Sigmoid colon (tissue), 7 donors: ENCODE measurements around the gene EML4. TPM values are rescaled to one million over a fixed set of nuclear protein-coding genes. Genes with fewer than 3 reads are reported as not detected.

ENCODE experiments used
- DNase-seq: peaks from one replicate; pipeline ENCODE4 v3.0.0-alpha.2; 2019
- H3K27ac ChIP-seq, 4 donors: fragments of 200-600 bp; sonication (generic); one replicate each; pipeline ENCODE4 v1.5.1; 2016 to 2019; ENCODE audit warnings: mild to moderate bottlenecking in 1 of 4
- H3K27me3 ChIP-seq, 3 donors: fragments of 200-600 bp; sonication (generic); one replicate each; pipeline ENCODE4 v1.5.1; 2019; ENCODE audit warnings: mild to moderate bottlenecking in 1 of 3
- H3K36me3 ChIP-seq, 4 donors: fragments of 200-600 bp; sonication (generic); one replicate each; pipeline ENCODE4 v1.5.1; 2016 to 2019
- H3K4me1 ChIP-seq, 4 donors: fragments of 200-600 bp; sonication (generic); one replicate each; pipeline ENCODE4 v1.5.1; 2017 to 2019
- H3K4me3 ChIP-seq, 4 donors: fragments of 200-600 bp; sonication (generic); one replicate each; pipeline ENCODE4 v1.5.1; 2017 to 2019; ENCODE audit warnings: mild to moderate bottlenecking in 2 of 4, moderate library complexity in 1 of 4
- H3K9me3 ChIP-seq, 4 donors: fragments of 200-600 bp in 3 of 4; sonication (generic) in 3 of 4; one replicate each; pipeline versions ENCODE4 v1.5.1 to v1.6.1; 2013 to 2019
- CTCF ChIP-seq, 4 experiments: fragments of 450-650 bp in 3 of 4; fragments of 200-600 bp in 1 of 4; IDR thresholded peaks; one replicate each; pipeline ENCODE4 v1.5.1; 2016 to 2019; ENCODE audit warnings: antibody characterized with exemption in 4 of 4, mild to moderate bottlenecking in 3 of 4, moderate library complexity in 2 of 4
- EP300 ChIP-seq, 4 donors: sonication (generic); formaldehyde crosslinking; IDR thresholded peaks; one replicate each; pipeline ENCODE4 v1.6.1; 2017; ENCODE audit warnings: antibody characterized with exemption in 4 of 4
- POLR2A ChIP-seq, 2 donors: fragments of 450-650 bp; IDR thresholded peaks; one replicate each; pipeline ENCODE4 v1.6.1; 2016; ENCODE audit warnings: antibody characterized with exemption in 2 of 2, mild to moderate bottlenecking in 2 of 2, moderate library complexity in 2 of 2
- POLR2AphosphoS5 ChIP-seq, 4 donors: sonication (generic); formaldehyde crosslinking; IDR thresholded peaks; one replicate each; pipeline ENCODE4 v1.6.1; 2017; ENCODE audit warnings: antibody characterized with exemption in 4 of 4
- WGBS, 2 donors: extraction: QIAGEN DNeasy Blood & Tissue Kit; methylation state at CpG; one replicate each; pipeline ENCODE4 v1.1.7; 2013; 5-methylcytosine and 5-hydroxymethylcytosine counted together
- intact Hi-C: fragments of 100-400 bp; cut with DNase I; formaldehyde crosslinking; loops from one replicate; pipeline ENCODE4 v1.15.1; 2023
- polyA plus RNA-seq, 3 donors: library from polyadenylated mRNA; stranded (reverse); fragments of 200-250 nt; gene quantifications; one replicate each; pipeline ENCODE4 v1.2.3, GENCODE V29; 2013
- total RNA-seq, 4 donors: library from RNA; depleted of rRNA; stranded (reverse); fragments of >200 nt; gene quantifications; one replicate each; pipeline ENCODE4 v1.1.0, GENCODE V29; 2016
- donor health status: healthy with polysubstance abuse.
- donor health status: Bipolar disorder and iron deficiency.
- donor health status: healthy.

EML4 gene
- total and polyA plus RNA-seq, 7 donors = 16.1 to 27.8 (median 17.8) TPM

- H3K9me3 ChIP-seq = no peaks in the 10 kb centered on the region
- intact Hi-C loops = loop anchor here (2.0 to 10.0 kb wide), 2 partner anchors 142 to 384 kb away; no protein-coding TSS in a partner anchor
- no peaks in the 10 kb centered on the region for H3K36me3 ChIP-seq
- no peak for TF ChIP-seq POLR2A (IDR thresholded peaks at IDR 0.05)
- TF ChIP-seq EP300 (IDR thresholded peaks at IDR 0.05) = no peak
- no peak for TF ChIP-seq POLR2AphosphoS5 (IDR thresholded peaks at IDR 0.05)
- no peak overlapping the region for H3K27ac ChIP-seq
- 20 to 67% methylated on average over 3 of the region's 3 CpGs for WGBS, 2 donors
- no peak for DNase-seq
- H3K27me3 ChIP-seq = no peaks in the 10 kb centered on the region
- H3K4me1 ChIP-seq = peaks cover 0 to 7% (median 2%) of the 10 kb centered on the region in 4 donors
- H3K4me3 ChIP-seq = no peak overlapping the region
These were observed 70.1 kb downstream of the EML4 start for GRCh38 chr2:42239289-42239661.

GRCh38 chr2:42239811-42240210, 70.7 kb downstream of the EML4 start:
- intact Hi-C loops = loop anchor here (2.0 to 10.0 kb wide), 2 partner anchors 143 to 385 kb away; no protein-coding TSS in a partner anchor
- H3K4me1 ChIP-seq = peaks cover 0 to 1% (median 0%) of the 10 kb centered on the region in 4 donors
- DNase-seq = no peak
- no peak for TF ChIP-seq POLR2AphosphoS5 (IDR thresholded peaks at IDR 0.05)
- no peak for TF ChIP-seq CTCF (IDR thresholded peaks at IDR 0.05)
- no peak for TF ChIP-seq EP300 (IDR thresholded peaks at IDR 0.05)
- no peak for TF ChIP-seq POLR2A (IDR thresholded peaks at IDR 0.05)
- H3K9me3 ChIP-seq = no peaks in the 10 kb centered on the region
- H3K4me3 ChIP-seq = no peak overlapping the region
- no peaks in the 10 kb centered on the region for H3K36me3 ChIP-seq
- H3K27ac ChIP-seq = no peak overlapping the region
- H3K27me3 ChIP-seq = no peaks in the 10 kb centered on the region
- WGBS, 2 donors = 48 to 64% methylated on average over 1 of the region's 1 CpG

GRCh38 chr2:42241517-42241916, 72.4 kb downstream of the EML4 start:
- intact Hi-C loops = no loop called here
- WGBS, 2 donors = 19 to 70% methylated on average over 4 of the region's 4 CpGs
- Histone ChIP-seq H3K27ac (no peak overlapping the region), H3K36me3 (no peaks in the 10 kb centered on the region), H3K27me3 (no peaks in the 10 kb centered on the region), H3K4me1 (no peaks in the 10 kb centered on the region), H3K4me3 (no peak overlapping the region), H3K9me3 (no peaks in the 10 kb centered on the region)
- DNase-seq = no peak
- TF ChIP-seq CTCF (IDR thresholded peaks at IDR 0.05) (no peak), POLR2AphosphoS5 (IDR thresholded peaks at IDR 0.05) (no peak), POLR2A (IDR thresholded peaks at IDR 0.05) (no peak), EP300 (IDR thresholded peaks at IDR 0.05) (no peak)

- 50 to 68% methylated on average over 3 of the region's 3 CpGs for WGBS, 2 donors
- TF ChIP-seq CTCF (IDR thresholded peaks at IDR 0.05) (no peak), POLR2AphosphoS5 (IDR thresholded peaks at IDR 0.05) (no peak), POLR2A (IDR thresholded peaks at IDR 0.05) (no peak), EP300 (IDR thresholded peaks at IDR 0.05) (no peak)
- H3K27me3 ChIP-seq = no peaks in the 10 kb centered on the region
- no peaks in the 10 kb centered on the region for H3K36me3 ChIP-seq
- DNase-seq = no peak
- intact Hi-C loops = no loop called here
- no peak overlapping the region for H3K4me3 ChIP-seq
- H3K9me3 ChIP-seq = no peaks in the 10 kb centered on the region
- no peak overlapping the region for H3K27ac ChIP-seq
- no peaks in the 10 kb centered on the region for H3K4me1 ChIP-seq
These were observed 74.1 kb downstream of the EML4 start for GRCh38 chr2:42243297-42243696.

GRCh38 chr2:42244520-42244919, 75.4 kb downstream of the EML4 start:
- DNase-seq = no peak
- 25 to 71% methylated on average over 2 of the region's 2 CpGs for WGBS, 2 donors
- Histone ChIP-seq H3K27ac (no peak overlapping the region), H3K27me3 (no peaks in the 10 kb centered on the region), H3K9me3 (no peaks in the 10 kb centered on the region), H3K4me1 (no peaks in the 10 kb centered on the region), H3K36me3 (no peaks in the 10 kb centered on the region), H3K4me3 (no peak overlapping the region)
- intact Hi-C loops = no loop called here
- no peak for TF ChIP-seq CTCF (IDR thresholded peaks at IDR 0.05)
- TF ChIP-seq POLR2A (IDR thresholded peaks at IDR 0.05) = no peak
- no peak for TF ChIP-seq EP300 (IDR thresholded peaks at IDR 0.05)
- TF ChIP-seq POLR2AphosphoS5 (IDR thresholded peaks at IDR 0.05) = no peak
